ENCODE measurements around the gene CD300LF.

The CD300LF gene

GRCh38 chr17:74712756-74713155, at the start of gene CD300LF:
TSS of gene CD300LF (minus strand) at chr17:74712923. CDS start at chr17:74712866, 57 bp downstream.
- DNase-seq (ENCODE audit: low read depth), result no peak

- DNase-seq (ENCODE audit: low read depth), result no peak
These were observed 49.2 kb upstream of the CD300LF start for GRCh38 chr17:74761931-74762330.

DNA sequence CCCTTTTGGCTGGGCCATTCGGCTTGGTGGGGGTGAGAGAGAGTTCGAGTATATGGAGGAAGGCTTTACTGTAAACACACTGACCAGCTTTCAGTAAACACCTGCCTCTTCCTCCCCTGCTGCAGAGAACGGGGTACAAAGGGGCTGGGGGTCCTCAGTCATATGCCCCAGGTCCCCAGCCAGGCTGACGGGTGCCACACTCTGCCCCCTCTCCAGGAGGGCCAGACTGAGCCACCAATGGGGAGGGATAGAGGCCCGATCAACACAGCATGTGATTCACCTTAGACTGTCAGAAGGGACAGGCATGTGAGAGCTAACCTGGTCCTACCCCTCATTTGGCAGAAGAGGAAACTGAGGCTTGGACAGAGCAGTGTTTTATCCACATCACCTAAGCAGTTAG, 48.7 kb upstream of the CD300LF start:
- DNase-seq (ENCODE audit: low read depth), result no peak

DNA sequence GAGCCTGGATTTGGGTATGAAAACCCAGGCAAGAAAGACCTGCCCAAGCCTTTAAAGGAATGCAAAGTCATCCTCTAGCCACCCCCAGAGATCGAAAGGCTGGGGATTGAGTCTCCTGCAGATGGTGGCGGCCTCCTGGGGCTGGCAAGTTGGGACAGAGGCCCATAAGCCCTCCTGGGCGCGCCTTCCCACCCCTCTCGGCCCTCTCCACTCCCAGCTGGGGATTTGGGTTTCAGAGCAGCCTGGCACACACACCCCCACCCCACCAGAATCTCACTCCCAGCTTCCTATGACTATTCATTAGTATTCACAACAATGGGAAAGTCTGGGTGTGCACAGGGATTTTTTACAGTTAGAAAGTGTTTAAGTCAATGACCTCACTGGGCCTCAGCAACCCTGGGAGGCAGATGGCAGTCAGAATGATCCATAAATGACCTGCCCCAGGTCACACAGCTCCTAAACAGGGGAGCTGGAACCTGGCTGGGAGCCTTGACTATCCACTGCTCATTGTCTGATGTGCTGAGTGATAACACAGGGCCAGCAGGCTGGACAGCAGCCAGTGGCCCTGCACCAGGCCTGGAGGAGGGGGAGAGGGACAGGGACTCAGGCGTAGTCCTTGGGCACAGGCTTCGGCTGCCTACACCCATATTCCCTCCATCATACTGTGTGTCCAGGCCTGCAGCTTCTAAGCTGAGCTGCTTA, 47.8 kb upstream of the CD300LF start:
- no peak for DNase-seq (ENCODE audit: low read depth)

- no peak for DNase-seq (ENCODE audit: low read depth)
These were observed 47.2 kb upstream of the CD300LF start for GRCh38 chr17:74759941-74760340.

DNA sequence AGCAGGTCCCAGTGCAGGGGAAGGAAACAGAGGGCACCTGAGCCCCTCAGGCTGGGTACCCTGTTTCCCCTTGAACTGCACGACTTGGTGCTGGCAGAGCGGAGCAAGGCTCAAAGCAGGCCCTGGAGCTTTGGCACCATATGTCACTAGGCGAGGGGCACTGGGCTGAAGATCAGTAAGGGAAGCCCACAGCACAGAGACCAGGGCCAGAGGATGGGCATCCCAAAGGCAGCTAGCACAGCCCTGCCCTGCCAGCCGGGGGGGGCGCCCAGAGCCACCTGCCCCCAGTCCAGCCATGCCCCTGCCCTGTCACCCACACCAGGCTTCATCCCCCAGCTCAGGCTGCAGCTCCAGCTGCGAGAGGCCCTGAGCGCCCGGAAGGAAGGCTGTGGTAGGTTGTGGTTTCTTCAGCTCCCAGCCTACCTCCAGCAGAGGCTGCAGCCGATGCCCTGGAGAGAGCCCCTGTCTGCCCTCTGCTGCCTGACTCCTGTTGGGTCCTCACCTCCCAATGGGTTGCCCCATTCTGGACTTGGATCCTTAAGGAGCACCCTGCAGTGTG, 46.6 kb upstream of the CD300LF start:
- no peak for DNase-seq (ENCODE audit: low read depth)

DNA sequence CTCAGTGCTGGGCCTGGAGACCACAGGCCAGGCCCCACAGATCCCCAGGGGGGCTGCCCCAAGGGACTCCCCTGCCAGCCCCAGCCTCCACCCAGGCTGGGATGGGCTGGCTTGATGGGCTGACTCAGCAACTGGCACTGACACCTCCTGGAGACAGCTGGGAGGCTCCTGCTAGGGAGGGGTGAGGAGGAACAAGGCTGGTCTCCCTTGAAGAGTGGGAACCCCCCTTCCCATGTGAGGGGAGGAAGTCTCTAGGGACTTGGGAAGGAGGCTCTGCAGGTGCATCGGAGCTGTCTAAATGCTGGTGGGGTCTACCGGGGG, 46.1 kb upstream of the CD300LF start:
- DNase-seq (ENCODE audit: low read depth), result no peak

- DNase-seq (ENCODE audit: low read depth), result no peak
These were observed 45.5 kb upstream of the CD300LF start for GRCh38 chr17:74757931-74758847.

GRCh38 chr17:74757502-74757901, 44.8 kb upstream of the CD300LF start:
- no peak for DNase-seq (ENCODE audit: low read depth)

GRCh38 chr17:74756891-74757290, 44.2 kb upstream of the CD300LF start:
- no peak for DNase-seq (ENCODE audit: low read depth)

GRCh38 chr17:74755533-74755932, 42.8 kb upstream of the CD300LF start:
- no peak for DNase-seq (ENCODE audit: low read depth)

GRCh38 chr17:74754832-74755231, 42.1 kb upstream of the CD300LF start:
- no peak for DNase-seq (ENCODE audit: low read depth)

DNA sequence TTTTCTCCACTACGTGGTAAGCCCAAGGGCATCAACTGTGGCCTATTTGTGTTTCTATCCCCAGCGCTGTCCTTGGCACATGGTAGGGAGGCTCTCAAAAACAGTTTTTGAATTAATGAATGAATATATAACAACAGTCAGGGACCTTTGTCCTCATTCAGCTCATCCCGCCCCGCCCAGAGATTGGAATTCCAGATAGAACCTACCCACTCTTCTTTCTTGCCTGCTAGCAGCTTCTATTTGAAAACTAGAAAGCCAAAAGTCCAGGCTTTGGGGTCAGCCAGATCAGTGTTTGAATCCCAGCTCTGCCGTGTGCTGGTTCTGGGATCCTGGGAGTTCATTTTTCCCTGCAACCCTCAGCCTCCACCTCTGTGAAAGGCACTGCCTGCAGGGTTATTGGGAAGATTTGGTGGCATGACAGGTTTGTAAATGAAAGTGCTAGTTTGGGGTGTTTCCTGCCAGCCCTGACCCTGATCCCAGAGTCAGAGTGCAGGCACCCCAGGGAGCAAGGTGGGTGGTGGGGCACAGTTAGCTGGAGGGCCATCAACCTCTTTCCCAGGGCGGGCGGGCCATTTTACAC, 40.2 kb upstream of the CD300LF start:
- DNase-seq (ENCODE audit: low read depth), result no peak

DNA sequence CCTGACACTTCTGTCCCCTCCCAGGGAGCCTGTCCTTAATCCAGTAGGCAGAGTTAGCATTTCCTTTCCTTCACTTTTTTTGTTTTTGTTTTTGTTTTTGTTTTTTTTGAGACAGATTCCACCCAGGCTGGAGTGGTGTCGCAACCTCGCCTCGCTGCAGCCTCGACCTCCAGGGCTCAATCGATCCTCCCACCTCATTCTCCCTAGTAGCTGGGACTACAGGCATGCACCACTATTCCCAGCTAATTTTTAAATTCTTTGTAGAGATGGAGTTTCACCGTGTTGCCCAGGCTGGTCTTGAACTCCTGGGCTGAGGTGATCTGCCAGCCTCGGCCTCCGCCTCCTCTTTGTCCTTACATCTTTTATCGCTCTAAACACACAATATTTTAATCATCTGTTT, 39.7 kb upstream of the CD300LF start:
- DNase-seq (ENCODE audit: low read depth), result no peak

- no peak for DNase-seq (ENCODE audit: low read depth)
These were observed 37.8 kb upstream of the CD300LF start for GRCh38 chr17:74750327-74751069.

DNA sequence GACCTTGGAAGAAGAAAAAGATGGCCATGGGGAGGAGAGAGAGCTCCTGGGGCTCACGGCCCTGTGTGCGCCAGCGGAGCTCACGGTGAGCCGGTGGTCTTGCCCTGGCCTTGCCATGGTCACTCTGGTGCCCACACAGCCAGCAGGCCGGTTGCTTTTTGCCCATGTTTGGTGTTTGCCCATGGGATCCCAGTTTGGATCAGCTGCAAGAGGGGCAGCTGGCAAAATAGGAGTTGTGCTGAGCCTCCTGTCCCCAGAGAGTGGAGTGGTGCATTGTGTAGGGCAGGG, 37.3 kb upstream of the CD300LF start:
- DNase-seq (ENCODE audit: low read depth), result no peak

- DNase-seq (ENCODE audit: low read depth), result no peak
These were observed 36.7 kb upstream of the CD300LF start for GRCh38 chr17:74749279-74750038.

DNA sequence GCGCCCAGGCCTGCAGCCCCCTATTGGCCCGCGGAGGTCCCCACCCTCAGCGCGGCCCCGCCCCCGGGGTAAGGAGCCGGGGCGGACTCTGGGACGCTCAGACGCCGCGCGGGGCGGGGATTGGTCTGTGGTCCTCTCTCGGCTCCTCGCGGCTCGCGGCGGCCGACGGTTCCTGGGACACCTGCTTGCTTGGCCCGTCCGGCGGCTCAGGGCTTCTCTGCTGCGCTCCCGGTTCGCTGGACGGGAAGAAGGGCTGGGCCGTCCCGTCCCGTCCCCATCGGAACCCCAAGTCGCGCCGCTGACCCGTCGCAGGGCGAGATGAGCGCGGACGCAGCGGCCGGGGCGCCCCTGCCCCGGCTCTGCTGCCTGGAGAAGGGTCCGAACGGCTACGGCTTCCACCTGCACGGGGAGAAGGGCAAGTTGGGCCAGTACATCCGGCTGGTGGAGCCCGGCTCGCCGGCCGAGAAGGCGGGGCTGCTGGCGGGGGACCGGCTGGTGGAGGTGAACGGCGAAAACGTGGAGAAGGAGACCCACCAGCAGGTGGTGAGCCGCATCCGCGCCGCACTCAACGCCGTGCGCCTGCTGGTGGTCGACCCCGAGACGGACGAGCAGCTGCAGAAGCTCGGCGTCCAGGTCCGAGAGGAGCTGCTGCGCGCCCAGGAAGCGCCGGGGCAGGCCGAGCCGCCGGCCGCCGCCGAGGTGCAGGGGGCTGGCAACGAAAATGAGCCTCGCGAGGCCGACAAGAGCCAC, 36.0 kb upstream of the CD300LF start, which contains the start of gene NHERF1:
TSS of gene NHERF1 (plus strand) at position 100 of the 750 bp plus-strand sequence. CDS start at position 319, 219 bp downstream.
- peak; percentile 90 for DNase-seq (ENCODE audit: low read depth)

- no peak for DNase-seq (ENCODE audit: low read depth)
These were observed 35.5 kb upstream of the CD300LF start for GRCh38 chr17:74748279-74748528.

GRCh38 chr17:74746922-74747321, 34.2 kb upstream of the CD300LF start:
- no peak for DNase-seq (ENCODE audit: low read depth)

GRCh38 chr17:74746376-74746775, 33.7 kb upstream of the CD300LF start:
- DNase-seq (ENCODE audit: low read depth), result no peak

Measured in stimulated activated CD4-positive, alpha-beta T cell treated with anti-CD3 and anti-CD28 coated beads, Interleukin-2, amount 100 ng/mL, for 4 hours (primary cell).